ENCODE data around the gene PFKM. TPM values are rescaled to one million over a fixed set of nuclear protein-coding genes. Genes with fewer than 3 reads are reported as not detected.

The PFKM gene
- total RNA-seq = 29.8 and 33.9 TPM in 2 replicates

GRCh38 chr12:48119078-48119833 is at the start of gene PFKM:
Gene PFKM (plus strand): TSS chr12:48119364. CDS start chr12:48122775, 3,411 bp downstream.
- peak within 1 kb of the TSS; percentile 63 for H3K4me3 ChIP-seq (ENCODE audit: low read depth, low read length)
- peak; percentile 67 for DNase-seq (ENCODE audit: low read depth)
- peaks cover 2% of the 10 kb centered on the region for H3K36me3 ChIP-seq (ENCODE audit: control insufficient read depth, insufficient read depth, low read length)
- no peak for TF ChIP-seq CTCF (IDR thresholded peaks at IDR 0.05; ENCODE audit: insufficient read depth, low read length, poor library complexity, severe bottlenecking)
- no peaks in the 10 kb centered on the region for H3K27me3 ChIP-seq (ENCODE audit: control insufficient read depth, insufficient read depth, low read length)

- no peak for DNase-seq (ENCODE audit: low read depth)
- H3K27me3 ChIP-seq (ENCODE audit: control insufficient read depth, insufficient read depth, low read length) = no peaks in the 10 kb centered on the region
- no peak for TF ChIP-seq CTCF (IDR thresholded peaks at IDR 0.05; ENCODE audit: insufficient read depth, low read length, poor library complexity, severe bottlenecking)
- no peak overlapping the region for H3K4me3 ChIP-seq (ENCODE audit: low read depth, low read length)
- no peaks in the 10 kb centered on the region for H3K36me3 ChIP-seq (ENCODE audit: control insufficient read depth, insufficient read depth, low read length)
These were observed 49.1 kb upstream of the PFKM start for GRCh38 chr12:48070033-48070432.

GRCh38 chr12:48070731-48071130 is 48.4 kb upstream of the PFKM start:
- H3K4me3 ChIP-seq (ENCODE audit: low read depth, low read length) = no peak overlapping the region
- no peak for TF ChIP-seq CTCF (IDR thresholded peaks at IDR 0.05; ENCODE audit: insufficient read depth, low read length, poor library complexity, severe bottlenecking)
- H3K36me3 ChIP-seq (ENCODE audit: control insufficient read depth, insufficient read depth, low read length) = no peaks in the 10 kb centered on the region
- no peaks in the 10 kb centered on the region for H3K27me3 ChIP-seq (ENCODE audit: control insufficient read depth, insufficient read depth, low read length)
- no peak for DNase-seq (ENCODE audit: low read depth)

- no peaks in the 10 kb centered on the region for H3K27me3 ChIP-seq (ENCODE audit: control insufficient read depth, insufficient read depth, low read length)
- no peak for TF ChIP-seq CTCF (IDR thresholded peaks at IDR 0.05; ENCODE audit: insufficient read depth, low read length, poor library complexity, severe bottlenecking)
- no peaks in the 10 kb centered on the region for H3K36me3 ChIP-seq (ENCODE audit: control insufficient read depth, insufficient read depth, low read length)
- H3K4me3 ChIP-seq (ENCODE audit: low read depth, low read length) = no peak overlapping the region
- DNase-seq (ENCODE audit: low read depth) = no peak
These were observed 47.4 kb upstream of the PFKM start for GRCh38 chr12:48071808-48072207.

GRCh38 chr12:48072266-48072665 is 46.9 kb upstream of the PFKM start:
- Histone ChIP-seq H3K27me3 (ENCODE audit: control insufficient read depth, insufficient read depth, low read length) (no peaks in the 10 kb centered on the region), H3K36me3 (ENCODE audit: control insufficient read depth, insufficient read depth, low read length) (no peaks in the 10 kb centered on the region), H3K4me3 (ENCODE audit: low read depth, low read length) (no peak overlapping the region)
- TF ChIP-seq CTCF (IDR thresholded peaks at IDR 0.05; ENCODE audit: insufficient read depth, low read length, poor library complexity, severe bottlenecking) = no peak
- DNase-seq (ENCODE audit: low read depth) = no peak

GRCh38 chr12:48074266-48074665 is 44.9 kb upstream of the PFKM start:
- H3K27me3 ChIP-seq (ENCODE audit: control insufficient read depth, insufficient read depth, low read length) = no peaks in the 10 kb centered on the region
- DNase-seq (ENCODE audit: low read depth) = no peak
- H3K36me3 ChIP-seq (ENCODE audit: control insufficient read depth, insufficient read depth, low read length) = no peaks in the 10 kb centered on the region
- no peak for TF ChIP-seq CTCF (IDR thresholded peaks at IDR 0.05; ENCODE audit: insufficient read depth, low read length, poor library complexity, severe bottlenecking)
- no peak overlapping the region for H3K4me3 ChIP-seq (ENCODE audit: low read depth, low read length)
